GM11168 (cell line): ENCODE results near the gene SCYGR2.
"Not testable (repeated sequence)": the region's sequence is repeated elsewhere in the genome, so short reads cannot be mapped to it uniquely, and the experiment has no call there.

Experiments used
- in situ Hi-C: fragments of 300-500 bp; cut with MboI; formaldehyde crosslinking; loops from one replicate; pipeline ENCODE4 v1.12.0; 2022; ENCODE audit warnings: low sequenced_read_pairs; ENCODE audit not compliant: unreplicated experiment

SCYGR2 gene, protein sequence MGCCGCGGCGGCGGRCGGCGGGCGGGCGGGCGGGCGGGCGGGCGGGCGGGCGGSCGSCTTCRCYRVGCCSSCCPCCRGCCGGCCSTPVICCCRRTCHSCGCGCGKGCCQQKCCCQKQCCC

GRCh38 chr2:227598835-227599503 lies at the start of gene SCYGR2:
SCYGR2 (plus strand) TSS chr2:227598893; CDS start chr2:227598893, 0 bp downstream.
- in situ Hi-C loops: not testable (repeated sequence)

GRCh38 chr2:227551836-227552235 lies 46.9 kb upstream of the SCYGR2 start:
- in situ Hi-C loops: no loop called here

- in situ Hi-C loops: no loop called here
These were observed 36.1 kb upstream of the SCYGR2 start for GRCh38 chr2:227562581-227562980.

DNA sequence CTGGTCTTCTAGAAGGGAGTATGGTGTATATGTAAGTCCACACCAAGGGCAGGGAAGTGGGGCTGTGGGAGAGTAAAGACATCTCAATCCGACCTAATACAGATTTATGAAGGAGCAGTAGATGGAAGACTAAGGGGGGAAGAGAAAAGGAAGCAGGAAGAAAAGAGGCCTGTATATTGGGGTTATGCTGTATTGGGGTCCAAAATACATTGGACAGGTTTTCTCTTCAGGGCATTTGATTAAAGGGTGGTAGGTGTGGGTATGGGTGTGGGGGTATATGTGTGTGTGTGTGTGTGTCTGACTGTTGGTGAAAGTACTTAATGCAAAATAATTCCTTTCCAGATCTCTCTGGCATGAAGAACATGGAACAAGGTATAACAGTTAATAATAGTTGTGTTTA lies 33.6 kb upstream of the SCYGR2 start:
- in situ Hi-C loops: no loop called here

DNA sequence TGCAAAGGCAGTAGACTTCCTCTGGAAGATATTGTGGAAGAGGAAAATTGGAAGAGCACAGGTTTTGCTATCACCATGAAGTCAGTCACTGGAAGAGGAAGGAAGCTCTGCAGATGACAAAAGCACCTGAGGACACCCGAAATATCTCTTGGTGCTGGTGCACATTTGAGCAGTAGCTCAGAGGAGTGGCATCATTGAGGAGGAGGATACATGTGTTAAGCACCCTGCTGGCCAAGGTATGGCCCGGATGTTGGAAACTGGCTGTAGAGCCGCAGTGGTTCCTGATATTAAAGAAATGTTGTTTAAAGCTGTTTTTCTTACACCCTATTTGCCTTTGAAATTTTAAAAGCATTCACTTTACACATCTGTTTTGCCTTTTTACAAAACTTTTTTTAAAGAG lies 32.7 kb upstream of the SCYGR2 start:
- in situ Hi-C loops: no loop called here

DNA sequence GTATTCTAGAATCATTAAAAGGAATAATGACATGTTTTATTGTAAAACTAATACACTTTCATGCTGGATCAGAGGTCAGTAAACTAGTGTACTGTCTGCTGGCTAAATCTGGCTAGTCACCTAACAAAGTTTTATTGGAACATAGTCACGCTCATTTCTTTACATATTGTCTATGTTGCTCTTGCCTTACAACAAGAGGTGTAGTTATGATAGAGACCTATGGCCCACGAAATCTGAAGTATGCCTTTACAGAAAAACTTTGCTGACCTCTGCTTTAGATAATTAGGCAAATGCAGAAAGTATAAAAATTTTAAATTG lies 29.9 kb upstream of the SCYGR2 start:
- in situ Hi-C loops: no loop called here

DNA sequence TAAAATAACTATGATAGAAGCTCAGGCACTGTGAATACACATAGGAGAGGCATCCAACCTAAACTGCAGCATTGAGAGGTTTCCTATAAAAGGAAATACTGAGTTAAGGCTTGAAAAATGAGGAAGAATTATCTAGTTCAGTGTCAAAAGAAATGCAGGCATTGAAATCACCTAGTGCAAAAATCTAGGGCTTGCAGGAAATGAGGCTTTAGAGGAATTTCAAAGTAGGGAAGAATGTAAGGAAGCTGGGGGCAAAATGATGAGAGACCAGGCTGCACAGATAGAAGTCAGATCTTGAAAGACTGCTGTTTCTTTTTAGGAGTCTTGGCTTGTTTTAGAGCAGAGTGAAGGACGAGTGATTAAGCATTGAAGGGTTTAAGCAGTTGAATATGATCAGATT lies 28.1 kb upstream of the SCYGR2 start:
- in situ Hi-C loops: no loop called here

- in situ Hi-C loops: no loop called here
These were observed 22.6 kb upstream of the SCYGR2 start for GRCh38 chr2:227576110-227576509.

GRCh38 chr2:227576812-227577211 lies 21.9 kb upstream of the SCYGR2 start:
- in situ Hi-C loops: no loop called here

- in situ Hi-C loops: no loop called here
These were observed 21.1 kb upstream of the SCYGR2 start for GRCh38 chr2:227577555-227577954.

DNA sequence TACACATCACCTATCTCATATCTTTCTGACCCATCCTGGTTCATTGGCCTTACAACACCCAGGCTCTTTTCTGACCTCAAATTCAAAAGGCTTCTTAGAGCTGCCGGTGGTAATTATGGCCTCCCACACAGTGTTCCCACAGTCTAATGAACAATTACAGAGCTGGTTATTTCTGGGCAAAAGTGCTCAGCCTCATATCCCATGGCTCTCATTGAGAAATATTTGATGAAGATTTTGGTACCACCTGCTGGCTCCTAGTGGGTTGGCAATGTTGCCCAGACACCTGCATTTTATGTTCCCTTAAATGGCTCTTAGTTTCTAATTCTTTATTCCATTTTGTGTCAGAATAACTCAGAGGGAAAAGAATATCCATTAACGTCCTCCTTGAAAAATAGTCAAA lies 20.1 kb upstream of the SCYGR2 start:
- in situ Hi-C loops: no loop called here

DNA sequence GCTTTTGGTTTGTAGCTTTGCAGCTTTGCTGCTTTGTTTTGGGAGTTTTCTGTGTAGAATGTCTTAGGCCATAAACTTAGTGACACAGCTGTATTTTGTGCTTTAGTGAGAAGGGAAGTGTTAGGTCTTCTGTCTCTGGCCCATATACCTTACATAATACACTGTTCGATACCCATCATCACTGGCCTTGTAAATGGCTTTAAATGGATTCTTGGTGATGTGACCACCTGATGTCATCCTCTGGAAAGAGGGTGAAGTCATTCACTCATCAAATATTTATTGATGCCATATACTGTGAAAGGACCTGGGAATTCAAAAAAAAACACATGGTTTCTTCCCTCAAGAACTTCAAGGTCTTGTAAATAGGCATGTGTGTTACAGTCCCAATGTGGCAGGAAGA lies 18.9 kb upstream of the SCYGR2 start:
- in situ Hi-C loops: no loop called here

DNA sequence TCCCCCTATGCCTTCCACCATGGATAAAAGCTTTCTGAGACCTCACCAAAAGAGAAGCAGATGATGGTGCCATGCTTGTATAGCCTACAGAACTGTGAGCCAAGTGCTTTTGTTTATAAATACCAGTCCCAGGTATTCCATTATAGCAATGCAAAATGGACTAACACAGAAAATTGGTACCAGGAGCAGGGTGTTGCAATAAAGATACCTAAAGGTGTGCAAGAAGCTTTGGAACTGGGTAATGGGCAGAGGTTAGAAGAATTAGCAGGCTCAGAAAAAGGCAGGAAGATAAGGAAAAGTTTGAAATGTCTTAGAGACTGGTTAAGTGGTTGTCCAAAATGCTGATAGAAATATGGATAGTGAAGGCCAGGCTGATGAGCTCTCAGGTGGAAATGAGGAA lies 16.3 kb upstream of the SCYGR2 start:
- in situ Hi-C loops: no loop called here

- in situ Hi-C loops: no loop called here
These were observed 5.9 kb upstream of the SCYGR2 start for GRCh38 chr2:227592694-227593387.

GRCh38 chr2:227595797-227596196 lies 2.9 kb upstream of the SCYGR2 start:
- in situ Hi-C loops: no loop called here

- in situ Hi-C loops: no loop called here
These were observed 1.7 kb upstream of the SCYGR2 start for GRCh38 chr2:227597036-227597435.

GRCh38 chr2:227597998-227598397 lies 695 bp upstream of the SCYGR2 start:
- in situ Hi-C loops: no loop called here

DNA sequence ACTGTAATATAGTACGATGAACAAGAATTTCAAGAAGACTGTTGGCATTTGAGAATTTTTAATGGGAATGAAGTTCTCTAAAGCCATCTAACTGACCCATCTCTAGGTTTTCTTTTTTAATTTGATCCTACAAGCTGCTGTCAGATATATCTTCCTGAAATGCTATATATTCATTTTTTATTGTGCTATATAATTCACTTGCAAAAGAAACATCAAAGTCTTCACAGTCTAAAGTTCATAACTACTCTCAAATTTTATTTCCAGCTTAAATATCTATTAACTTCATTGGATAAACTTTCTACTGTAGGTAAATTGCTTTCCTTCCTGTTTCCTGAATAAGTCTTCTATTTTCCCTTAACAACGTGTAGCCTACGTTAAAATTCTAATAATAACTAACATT lies 3.7 kb downstream of the SCYGR2 start:
- in situ Hi-C loops: no loop called here

DNA sequence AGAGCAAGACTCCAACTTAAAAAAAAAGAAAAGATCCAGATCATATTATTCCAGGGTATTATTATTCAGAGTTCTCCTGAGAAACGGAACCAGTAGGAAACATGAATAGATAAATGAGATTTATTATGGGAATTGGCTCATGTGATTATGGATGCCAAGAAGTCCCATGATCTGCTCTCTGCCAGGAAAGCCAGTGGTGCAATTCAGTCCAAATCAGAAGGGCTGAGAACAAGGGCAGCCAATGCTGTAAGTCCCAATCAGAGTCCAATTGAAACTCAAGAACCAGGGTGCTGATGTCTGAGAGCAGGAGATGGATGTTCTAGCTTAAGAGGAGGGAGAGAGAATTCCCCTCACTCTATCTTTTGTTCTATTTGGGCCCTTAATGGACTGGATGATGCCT lies 7.8 kb downstream of the SCYGR2 start:
- in situ Hi-C loops: no loop called here

DNA sequence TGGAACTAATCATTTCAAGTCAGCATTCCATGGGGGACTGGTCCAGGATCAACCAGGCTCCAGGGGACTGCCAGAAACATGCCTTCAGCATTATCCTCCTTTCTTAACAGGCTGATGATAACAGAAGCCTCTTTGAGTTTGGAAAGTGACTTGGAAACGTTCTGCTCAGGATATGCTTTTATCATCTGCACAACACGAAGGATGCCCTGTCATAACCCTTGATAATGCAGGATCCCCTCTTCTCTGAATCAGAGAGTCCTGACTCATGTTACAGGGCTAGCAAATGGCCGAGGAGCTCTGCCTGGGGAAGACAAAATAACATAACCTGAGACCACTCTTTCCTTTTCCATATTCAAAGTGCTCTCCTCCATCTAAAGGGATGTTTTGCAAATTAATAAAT lies 9.2 kb downstream of the SCYGR2 start:
- in situ Hi-C loops: no loop called here

DNA sequence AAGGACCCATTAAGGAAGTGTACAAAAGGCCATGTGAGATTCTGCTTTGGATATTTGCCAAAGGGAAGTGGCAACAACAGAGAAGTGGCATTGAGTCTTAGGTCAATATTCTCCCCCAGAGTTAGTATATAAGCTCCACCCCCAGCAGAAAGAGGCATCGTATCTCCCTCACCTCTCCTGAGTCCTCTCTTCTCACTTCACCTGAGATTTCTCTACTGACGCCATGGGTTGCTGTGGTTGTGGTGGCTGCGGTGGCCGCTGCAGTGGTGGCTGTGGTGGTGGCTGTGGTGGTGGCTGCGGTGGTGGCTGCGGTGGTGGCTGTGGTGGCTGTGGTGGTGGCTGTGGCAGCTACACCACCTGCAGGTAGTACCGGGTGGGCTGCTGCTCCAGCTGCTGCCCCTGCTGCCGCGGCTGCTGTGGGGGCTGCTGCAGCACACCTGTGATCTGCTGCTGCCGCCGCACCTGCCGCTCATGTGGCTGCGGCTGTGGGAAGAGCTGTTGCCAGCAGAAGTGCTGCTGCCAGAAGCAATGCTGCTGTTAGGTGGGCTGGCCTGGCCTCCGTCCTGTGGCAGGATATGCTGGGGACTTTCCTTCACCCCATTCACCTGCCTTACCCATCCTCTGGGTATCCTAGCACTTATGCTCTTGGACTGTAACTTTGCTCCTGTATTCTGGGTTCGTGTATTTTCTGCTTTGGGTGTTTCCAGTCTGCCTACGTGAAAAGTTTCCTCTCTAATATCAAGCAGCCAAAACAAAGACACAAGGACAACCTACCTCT lies 10.1 kb downstream of the SCYGR2 start:
- in situ Hi-C loops: no loop called here
